ENCODE results near the gene ABL1. TPM values are rescaled to one million over a fixed set of nuclear protein-coding genes. Genes with fewer than 3 reads are reported as not detected.

The ABL1 gene
- total and polyA plus RNA-seq, 5 donors from 2014 or later = 5.5 to 33.9 (median 8.6) TPM

DNA sequence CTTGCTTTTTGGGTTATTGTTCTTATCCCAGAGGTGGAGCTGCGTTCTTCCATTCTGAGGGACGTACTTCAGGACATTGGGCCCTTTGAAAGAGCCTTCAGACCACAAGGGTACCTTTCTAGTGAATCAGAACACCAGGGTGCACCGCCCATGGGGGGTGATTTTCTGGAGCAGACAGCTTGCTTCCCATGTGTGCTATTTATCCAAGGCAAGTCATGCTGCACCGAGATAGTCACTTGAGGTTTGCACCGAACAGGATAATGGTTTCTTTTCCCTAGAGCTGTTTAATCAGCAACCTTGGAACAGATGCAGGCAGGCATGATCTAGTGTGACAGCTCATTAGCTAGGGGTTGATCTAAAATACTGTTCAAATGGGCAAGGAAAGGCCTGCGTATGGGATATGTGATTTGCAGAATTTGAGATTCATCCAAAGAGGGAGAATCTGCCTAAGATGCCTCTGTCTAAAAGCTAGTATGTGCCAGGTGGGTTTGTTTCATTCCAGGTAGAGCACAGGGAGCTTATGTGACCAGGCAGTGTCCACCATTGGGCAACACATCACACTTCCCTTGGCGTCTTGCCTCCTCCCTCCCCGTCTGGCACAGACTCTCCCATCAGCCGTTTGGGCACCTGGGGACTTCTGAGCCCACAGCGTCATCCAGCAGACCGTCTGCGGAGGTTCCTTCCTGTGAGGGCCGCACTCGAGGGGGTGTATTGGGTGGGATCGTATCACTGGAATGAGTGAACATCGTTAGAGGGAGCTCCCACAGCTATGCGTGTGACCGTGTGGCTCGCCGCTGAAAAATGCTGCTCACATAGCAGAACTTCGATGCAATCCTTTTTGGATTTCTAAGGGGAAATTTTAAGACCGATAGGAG lies 23.0 kb downstream of the ABL1 start:
- ATAC-seq (ENCODE audit: low read depth in 2 of 2) (no peak), DNase-seq (no peak)
- peaks cover 34% of the 10 kb centered on the region for H3K36me3 ChIP-seq (ENCODE audit: control insufficient read depth, insufficient read depth, low read length)
- H3K9me3 ChIP-seq (ENCODE audit: control insufficient read depth in 2 of 2, low read length in 2 of 2) = no peaks in the 10 kb centered on the region
- no peak overlapping the region for H3K4me3 ChIP-seq (ENCODE audit: low read depth, low read length)
- no peaks in the 10 kb centered on the region for H3K4me1 Mint-ChIP-seq
- H3K4me3 Mint-ChIP-seq = no peak overlapping the region
- no peak overlapping the region for H3K27ac ChIP-seq (ENCODE audit: insufficient read depth, low read length, poor library complexity, severe bottlenecking)
- H3K27me3 ChIP-seq (ENCODE audit: control insufficient read depth, insufficient read depth, low read length) = no peaks in the 10 kb centered on the region
- H3K27me3 Mint-ChIP-seq = no peaks in the 10 kb centered on the region
- no peak overlapping the region for H3K27ac Mint-ChIP-seq
- H3K36me3 Mint-ChIP-seq = peaks cover 21% of the 10 kb centered on the region
- no peaks in the 10 kb centered on the region for H3K9me3 Mint-ChIP-seq
- H3K4me1 ChIP-seq (ENCODE audit: control insufficient read depth, insufficient read depth, low read length, poor library complexity, severe bottlenecking) = no peaks in the 10 kb centered on the region

DNA sequence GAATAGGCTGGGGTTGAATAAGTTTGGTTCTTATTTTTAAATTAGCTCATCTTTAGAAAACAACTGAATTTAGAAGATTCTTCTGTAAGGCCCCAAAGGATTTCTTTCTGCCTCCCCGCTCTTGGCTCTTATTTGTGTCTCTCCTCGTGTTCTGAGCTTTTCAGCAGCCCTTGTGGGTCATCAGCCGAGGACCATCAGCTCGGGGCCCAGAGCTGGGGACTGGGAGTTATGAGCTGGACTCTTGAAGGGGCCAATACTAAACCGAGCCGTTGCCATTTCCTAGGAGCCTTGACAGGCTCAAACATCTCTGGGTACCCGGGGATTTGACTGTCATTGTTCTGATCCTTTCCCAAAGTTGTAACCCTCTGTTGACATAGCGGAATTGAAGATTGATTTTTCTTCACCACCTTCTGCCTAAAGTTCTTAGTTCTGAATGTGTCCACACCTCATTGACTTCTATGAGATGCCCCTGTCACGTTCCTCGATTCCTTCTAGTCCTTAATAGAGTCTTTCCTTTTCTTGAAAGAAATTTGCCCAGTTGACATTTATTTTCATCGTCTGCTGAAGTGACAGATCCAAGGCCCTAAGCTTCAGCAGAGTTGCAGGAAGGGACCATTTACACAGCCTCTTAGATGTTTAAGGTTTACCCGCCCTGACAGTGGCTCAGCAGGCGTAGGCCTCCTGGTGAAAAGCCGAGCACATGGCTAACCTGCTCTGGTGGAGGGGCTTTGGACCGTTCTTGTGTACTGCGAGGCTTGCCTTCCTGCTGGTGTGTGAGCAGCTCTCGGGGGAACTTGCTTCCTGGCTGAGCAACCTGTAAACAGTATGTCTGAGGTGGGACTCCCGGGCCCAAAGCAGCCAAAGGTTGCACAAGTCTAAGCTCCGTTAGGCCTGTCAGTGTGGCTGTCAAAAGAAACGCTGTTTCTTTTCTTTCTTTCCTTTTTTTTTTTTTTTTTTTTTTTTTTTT lies 24.0 kb downstream of the ABL1 start:
- Mint-ChIP-seq H3K9me3 (no peaks in the 10 kb centered on the region), H3K4me3 (no peak overlapping the region), H3K27me3 (no peaks in the 10 kb centered on the region), H3K4me1 (peaks cover 0 to 4% (median 0%) of the 10 kb centered on the region in 4 donors), H3K36me3 (peaks cover 24% of the 10 kb centered on the region), H3K27ac (no peak overlapping the region)
- no peaks in the 10 kb centered on the region for H3K9me3 ChIP-seq (ENCODE audit: control insufficient read depth in 2 of 2, low read length in 2 of 2)
- no peak overlapping the region for H3K4me3 ChIP-seq (ENCODE audit: low read depth, low read length)
- no peak for DNase-seq
- no peak for ATAC-seq (ENCODE audit: low read depth in 2 of 2)
- H3K27me3 ChIP-seq (ENCODE audit: control insufficient read depth, insufficient read depth, low read length) = no peaks in the 10 kb centered on the region
- no peak overlapping the region for H3K27ac ChIP-seq (ENCODE audit: insufficient read depth, low read length, poor library complexity, severe bottlenecking)
- no peaks in the 10 kb centered on the region for H3K4me1 ChIP-seq (ENCODE audit: control insufficient read depth, insufficient read depth, low read length, poor library complexity, severe bottlenecking)
- H3K36me3 ChIP-seq (ENCODE audit: control insufficient read depth, insufficient read depth, low read length) = peaks cover 33% of the 10 kb centered on the region

DNA sequence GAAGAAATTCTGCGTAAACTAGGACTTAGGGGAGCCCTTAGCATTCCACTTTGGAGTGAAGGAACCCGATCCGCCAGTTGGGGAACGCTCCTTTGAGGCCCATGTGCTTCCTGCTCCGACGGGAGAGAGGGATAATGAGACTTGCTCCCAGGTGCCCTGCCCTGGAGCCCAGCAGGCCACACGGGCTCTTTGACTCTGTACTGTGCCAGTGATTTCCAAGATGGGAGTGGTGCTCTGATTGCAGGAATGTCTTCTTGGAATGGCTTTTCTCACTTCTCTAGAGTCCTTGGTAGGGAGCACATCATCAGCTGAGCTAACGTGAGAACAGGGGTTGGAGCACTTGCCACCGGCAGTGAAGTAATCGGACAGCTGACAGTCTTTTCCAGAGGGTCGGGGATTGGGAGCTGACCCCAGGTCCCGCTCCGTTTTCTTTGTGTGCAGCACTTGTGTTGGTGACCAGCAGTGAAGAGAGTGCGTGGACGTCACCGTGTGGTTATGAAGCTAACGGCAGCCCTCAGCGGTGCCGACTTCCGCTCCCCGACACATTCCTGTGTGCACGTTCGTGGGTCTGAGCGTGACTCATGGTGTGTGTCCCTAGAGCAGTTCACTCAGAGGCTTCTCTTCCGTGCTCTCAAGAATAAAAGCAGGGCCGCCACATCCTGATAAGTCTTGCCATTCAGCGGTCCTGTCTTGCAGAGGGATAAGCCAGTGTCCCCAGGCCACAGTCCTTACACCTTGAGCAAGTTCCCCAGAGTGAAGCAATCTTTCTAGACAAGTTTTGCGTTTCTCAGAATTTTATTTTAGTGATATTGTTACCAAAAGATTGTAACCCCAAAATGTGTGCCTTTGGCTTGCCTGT lies 25.6 kb downstream of the ABL1 start:
- H3K9me3 Mint-ChIP-seq = no peaks in the 10 kb centered on the region
- H3K27ac Mint-ChIP-seq = no peak overlapping the region
- ATAC-seq (ENCODE audit: low read depth in 2 of 2) (no peak), DNase-seq (no peak)
- peaks cover 16% of the 10 kb centered on the region for H3K36me3 Mint-ChIP-seq
- H3K9me3 ChIP-seq (ENCODE audit: control insufficient read depth in 2 of 2, low read length in 2 of 2) = no peaks in the 10 kb centered on the region
- peaks cover 0 to 4% (median 0%) of the 10 kb centered on the region in 4 donors for H3K4me1 Mint-ChIP-seq
- no peak overlapping the region for H3K4me3 Mint-ChIP-seq
- H3K4me1 ChIP-seq (ENCODE audit: control insufficient read depth, insufficient read depth, low read length, poor library complexity, severe bottlenecking) = no peaks in the 10 kb centered on the region
- no peaks in the 10 kb centered on the region for H3K27me3 Mint-ChIP-seq
- H3K36me3 ChIP-seq (ENCODE audit: control insufficient read depth, insufficient read depth, low read length) = peaks cover 17% of the 10 kb centered on the region
- no peaks in the 10 kb centered on the region for H3K27me3 ChIP-seq (ENCODE audit: control insufficient read depth, insufficient read depth, low read length)
- H3K27ac ChIP-seq (ENCODE audit: insufficient read depth, low read length, poor library complexity, severe bottlenecking) = no peak overlapping the region
- no peak overlapping the region for H3K4me3 ChIP-seq (ENCODE audit: low read depth, low read length)

DNA sequence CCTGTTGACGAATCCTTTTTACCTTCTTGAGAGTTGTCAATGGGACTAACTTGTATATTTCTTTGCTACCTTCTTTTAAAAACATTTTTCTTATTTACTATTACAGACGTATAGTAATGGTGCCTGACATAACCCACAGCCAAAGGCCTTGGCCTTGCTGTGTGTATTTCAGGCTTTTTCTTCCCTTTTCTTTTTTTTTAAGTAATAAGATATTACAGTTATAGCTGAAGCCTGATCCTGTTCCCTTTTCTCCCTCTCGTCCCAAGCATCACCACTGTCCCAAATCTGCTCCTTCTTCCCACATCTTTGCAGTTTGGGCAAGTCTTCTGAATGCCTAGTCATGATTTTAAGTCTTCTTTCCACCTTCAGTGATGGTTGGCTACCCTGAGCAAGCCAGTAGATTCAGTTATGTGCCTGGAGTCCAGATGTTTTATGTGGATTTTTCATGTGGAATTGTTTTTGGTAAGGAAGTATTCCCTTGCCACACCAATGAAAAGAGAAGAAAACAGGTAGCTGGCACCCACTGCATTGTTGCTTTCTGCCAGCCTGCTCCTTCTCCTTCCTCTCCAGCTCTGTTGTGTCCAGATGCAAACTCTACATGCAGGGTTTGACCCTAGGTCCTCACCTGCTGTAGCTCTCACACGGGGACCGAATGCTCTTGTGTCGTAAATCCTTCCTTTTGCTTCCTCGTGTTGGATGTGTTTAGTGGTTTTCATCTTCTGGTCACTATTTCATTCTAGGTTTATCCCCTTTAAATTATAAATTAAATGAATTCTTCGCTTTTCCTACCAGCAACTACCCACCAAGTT lies 26.5 kb downstream of the ABL1 start:
- no peaks in the 10 kb centered on the region for H3K27me3 Mint-ChIP-seq

DNA sequence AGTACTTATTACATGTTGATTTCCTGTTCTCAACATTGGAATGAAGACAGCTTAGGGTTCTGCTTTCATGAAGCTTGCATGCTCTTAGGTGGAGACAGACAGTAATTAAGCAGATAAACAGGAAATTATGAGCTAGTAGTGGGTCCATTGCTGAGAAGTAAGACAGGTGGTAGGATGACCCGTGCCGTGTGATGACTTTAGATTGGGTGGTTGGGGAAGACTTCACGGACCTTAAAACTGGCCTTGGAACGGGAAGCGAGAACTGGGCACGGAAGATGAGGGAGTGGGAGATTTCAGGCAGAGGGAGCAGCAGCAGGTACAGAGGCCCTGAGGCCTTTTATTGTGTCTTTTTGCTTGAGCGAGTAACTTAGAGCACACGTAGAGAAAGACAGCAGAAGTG lies 27.2 kb downstream of the ABL1 start:
- Mint-ChIP-seq H3K27me3 (no peaks in the 10 kb centered on the region), H3K9me3 (no peaks in the 10 kb centered on the region), H3K4me1 (peaks cover 0 to 8% (median 4%) of the 10 kb centered on the region in 4 donors), H3K36me3 (peaks cover 14% of the 10 kb centered on the region), H3K4me3 (no peak overlapping the region), H3K27ac (peak overlapping the region in 1 of 3 donors; percentile 87)
- H3K4me3 ChIP-seq (ENCODE audit: low read depth, low read length) = no peak overlapping the region
- H3K27me3 ChIP-seq (ENCODE audit: control insufficient read depth, insufficient read depth, low read length) = no peaks in the 10 kb centered on the region
- no peak overlapping the region for H3K27ac ChIP-seq (ENCODE audit: insufficient read depth, low read length, poor library complexity, severe bottlenecking)
- H3K36me3 ChIP-seq (ENCODE audit: control insufficient read depth, insufficient read depth, low read length) = peaks cover 15% of the 10 kb centered on the region
- ATAC-seq (ENCODE audit: low read depth in 2 of 2) = no peak
- DNase-seq = no peak
- H3K4me1 ChIP-seq (ENCODE audit: control insufficient read depth, insufficient read depth, low read length, poor library complexity, severe bottlenecking) = no peaks in the 10 kb centered on the region
- H3K9me3 ChIP-seq (ENCODE audit: control insufficient read depth in 2 of 2, low read length in 2 of 2) = no peaks in the 10 kb centered on the region

More for the DNA sequence above, 26.5 kb downstream of the ABL1 start:
- H3K27ac Mint-ChIP-seq = peak overlapping the region in 2 of 3 donors; percentile 6 to 85
- ATAC-seq (ENCODE audit: low read depth in 2 of 2) = no peak
- no peaks in the 10 kb centered on the region for H3K9me3 Mint-ChIP-seq
- no peak overlapping the region for H3K27ac ChIP-seq (ENCODE audit: insufficient read depth, low read length, poor library complexity, severe bottlenecking)
- H3K9me3 ChIP-seq (ENCODE audit: control insufficient read depth in 2 of 2, low read length in 2 of 2) = no peaks in the 10 kb centered on the region
- H3K4me3 Mint-ChIP-seq = no peak overlapping the region
- peaks cover 14% of the 10 kb centered on the region for H3K36me3 Mint-ChIP-seq
- H3K4me1 Mint-ChIP-seq = peaks cover 0 to 8% (median 3%) of the 10 kb centered on the region in 4 donors
- no peak for DNase-seq
- H3K27me3 ChIP-seq (ENCODE audit: control insufficient read depth, insufficient read depth, low read length) = no peaks in the 10 kb centered on the region
- H3K4me1 ChIP-seq (ENCODE audit: control insufficient read depth, insufficient read depth, low read length, poor library complexity, severe bottlenecking) = no peaks in the 10 kb centered on the region
- no peak overlapping the region for H3K4me3 ChIP-seq (ENCODE audit: low read depth, low read length)
- H3K36me3 ChIP-seq (ENCODE audit: control insufficient read depth, insufficient read depth, low read length) = peaks cover 15% of the 10 kb centered on the region

DNA sequence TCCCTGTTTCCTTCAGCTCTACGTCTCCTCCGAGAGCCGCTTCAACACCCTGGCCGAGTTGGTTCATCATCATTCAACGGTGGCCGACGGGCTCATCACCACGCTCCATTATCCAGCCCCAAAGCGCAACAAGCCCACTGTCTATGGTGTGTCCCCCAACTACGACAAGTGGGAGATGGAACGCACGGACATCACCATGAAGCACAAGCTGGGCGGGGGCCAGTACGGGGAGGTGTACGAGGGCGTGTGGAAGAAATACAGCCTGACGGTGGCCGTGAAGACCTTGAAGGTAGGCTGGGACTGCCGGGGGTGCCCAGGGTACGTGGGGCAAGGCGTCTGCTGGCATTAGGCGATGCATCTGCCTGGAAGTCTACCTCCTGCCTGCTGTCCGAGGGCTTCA lies 27.7 kb downstream of the ABL1 start:
- no peak overlapping the region for H3K27ac ChIP-seq (ENCODE audit: insufficient read depth, low read length, poor library complexity, severe bottlenecking)
- no peaks in the 10 kb centered on the region for H3K9me3 Mint-ChIP-seq
- no peaks in the 10 kb centered on the region for H3K27me3 ChIP-seq (ENCODE audit: control insufficient read depth, insufficient read depth, low read length)
- H3K36me3 Mint-ChIP-seq = peaks cover 11% of the 10 kb centered on the region
- H3K36me3 ChIP-seq (ENCODE audit: control insufficient read depth, insufficient read depth, low read length) = peaks cover 15% of the 10 kb centered on the region
- no peaks in the 10 kb centered on the region for H3K27me3 Mint-ChIP-seq
- peaks cover 0 to 8% (median 4%) of the 10 kb centered on the region in 4 donors for H3K4me1 Mint-ChIP-seq
- H3K4me3 ChIP-seq (ENCODE audit: low read depth, low read length) = no peak overlapping the region
- H3K27ac Mint-ChIP-seq = no peak overlapping the region
- ATAC-seq (ENCODE audit: low read depth in 2 of 2) (no peak), DNase-seq (no peak)
- no peak overlapping the region for H3K4me3 Mint-ChIP-seq
- H3K4me1 ChIP-seq (ENCODE audit: control insufficient read depth, insufficient read depth, low read length, poor library complexity, severe bottlenecking) = no peaks in the 10 kb centered on the region
- H3K9me3 ChIP-seq (ENCODE audit: control insufficient read depth in 2 of 2, low read length in 2 of 2) = no peaks in the 10 kb centered on the region
